HG03097 (cell line): ENCODE results near the gene LYRM4.

Experiments used
- ATAC-seq: cut with Tn5 transposase; IDR thresholded peaks from one replicate; pipeline ENCODE4 v1.9.1; 2021; ENCODE audit not compliant: unreplicated experiment, low FRiP score

LYRM4 gene

DNA sequence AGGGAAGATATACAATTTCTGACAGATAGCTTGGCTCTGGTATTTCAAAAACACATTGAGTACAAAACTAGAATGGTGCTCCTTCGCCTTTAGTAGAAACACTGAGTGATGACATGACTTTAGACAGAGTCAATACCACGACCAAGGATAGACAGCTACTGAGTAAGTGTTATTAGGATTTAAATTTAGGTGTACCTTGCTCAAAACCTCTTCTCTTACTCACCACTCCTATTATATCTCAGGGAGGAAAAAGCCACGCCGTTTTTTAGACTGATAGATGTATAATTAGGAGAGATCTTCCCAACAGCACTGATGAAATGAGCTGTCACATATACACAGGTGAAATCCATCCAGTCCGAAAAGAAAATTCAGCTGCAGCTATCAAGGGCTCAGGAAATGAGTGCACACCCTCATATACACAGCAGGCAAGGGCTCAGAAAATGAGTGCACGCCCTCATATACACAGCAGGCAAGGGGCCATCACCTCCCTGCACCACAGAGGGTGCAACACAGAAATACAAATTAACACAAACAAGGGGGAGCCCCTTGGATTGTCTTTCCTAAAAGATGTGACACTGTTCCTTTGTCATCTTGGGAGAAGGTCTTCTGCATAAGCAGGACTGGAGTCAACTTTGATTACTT is 53.7 kb downstream of the LYRM4 start:
- no peak for ATAC-seq

DNA sequence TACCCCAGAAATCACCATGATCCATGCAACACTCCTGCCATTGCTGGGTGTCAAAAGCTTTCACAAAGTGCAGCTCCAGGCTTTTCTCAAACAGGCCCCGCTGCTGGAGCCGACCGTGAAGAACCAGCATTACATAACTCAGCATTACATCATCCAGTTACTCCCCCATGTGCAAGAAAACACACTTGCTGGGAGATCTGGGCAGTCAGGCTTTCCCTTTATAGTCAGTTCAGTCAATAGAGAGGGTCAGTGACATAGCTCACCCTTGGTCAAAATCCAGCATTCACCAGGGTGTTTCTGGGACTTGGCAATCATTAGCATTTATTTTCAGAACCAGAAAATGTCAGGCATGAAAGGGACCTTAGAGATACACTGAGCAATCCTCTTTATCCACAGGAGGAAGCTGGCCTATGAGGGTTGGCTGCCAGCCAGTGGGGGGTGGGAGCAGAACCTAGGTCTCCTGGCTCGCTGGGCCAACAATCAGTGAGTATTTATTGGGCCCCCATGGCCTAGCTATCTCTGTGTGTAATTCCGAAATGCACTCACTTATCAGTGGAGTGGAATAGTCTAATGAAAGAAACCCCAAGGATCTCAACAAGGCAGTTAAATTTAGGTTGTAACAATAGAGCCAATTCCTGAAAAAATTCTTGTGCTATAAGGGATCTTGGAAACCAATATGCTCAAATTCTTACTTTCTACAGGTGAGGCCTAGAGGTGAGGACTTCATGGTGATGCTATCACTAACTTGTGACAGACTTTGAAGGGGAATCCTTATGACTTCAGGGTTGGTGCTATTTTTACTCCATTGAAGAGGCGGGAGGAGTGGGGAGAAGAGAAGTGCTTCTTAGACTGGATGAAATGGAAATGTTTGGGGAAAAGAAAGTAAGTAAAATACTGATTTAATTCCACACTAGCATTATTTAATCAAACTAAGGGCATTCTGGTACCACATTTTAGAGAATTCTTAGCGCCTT is 54.6 kb downstream of the LYRM4 start:
- no peak for ATAC-seq

DNA sequence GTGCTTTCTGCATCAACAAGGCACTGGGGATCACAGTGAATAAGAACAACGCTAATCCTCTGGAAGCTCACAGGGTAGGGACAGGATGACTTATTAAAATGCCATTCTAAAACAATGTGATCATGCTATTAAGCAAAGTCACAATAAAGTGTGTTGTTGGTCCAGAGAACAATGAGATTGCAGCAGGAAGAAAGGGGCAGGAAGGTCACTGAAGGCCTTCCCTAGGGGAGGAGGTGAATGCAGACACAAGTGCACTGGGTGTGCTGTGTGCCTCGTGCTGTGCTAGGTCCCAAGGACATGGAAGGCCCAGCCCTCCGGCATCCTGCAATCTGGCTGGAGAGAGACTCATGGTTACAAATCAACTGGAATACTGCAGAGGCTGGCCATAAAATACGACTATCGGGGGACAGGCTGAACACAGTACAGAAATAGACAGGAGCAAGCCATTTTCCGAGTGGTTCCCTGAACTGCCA is 55.7 kb downstream of the LYRM4 start:
- ATAC-seq = no peak

DNA sequence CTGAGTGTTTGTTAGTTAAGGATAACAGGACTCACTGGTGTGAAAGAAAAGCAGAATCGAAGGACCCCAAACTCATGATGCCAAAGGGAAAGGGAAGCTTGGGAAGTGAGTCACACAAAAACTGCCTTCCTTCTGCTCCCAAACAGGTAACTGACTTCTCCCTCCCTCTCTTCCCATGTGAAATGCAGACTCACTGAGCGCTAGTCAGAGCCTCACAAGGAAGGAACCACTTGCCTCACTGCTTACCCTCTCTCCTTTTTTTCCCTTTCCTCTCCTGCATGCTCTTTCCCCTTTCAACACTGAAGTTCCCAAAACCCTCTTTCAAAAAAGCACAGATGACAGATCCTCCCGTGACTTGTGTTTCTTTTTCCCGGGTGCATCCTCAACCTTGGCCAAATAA is 56.4 kb downstream of the LYRM4 start:
- ATAC-seq = no peak

DNA sequence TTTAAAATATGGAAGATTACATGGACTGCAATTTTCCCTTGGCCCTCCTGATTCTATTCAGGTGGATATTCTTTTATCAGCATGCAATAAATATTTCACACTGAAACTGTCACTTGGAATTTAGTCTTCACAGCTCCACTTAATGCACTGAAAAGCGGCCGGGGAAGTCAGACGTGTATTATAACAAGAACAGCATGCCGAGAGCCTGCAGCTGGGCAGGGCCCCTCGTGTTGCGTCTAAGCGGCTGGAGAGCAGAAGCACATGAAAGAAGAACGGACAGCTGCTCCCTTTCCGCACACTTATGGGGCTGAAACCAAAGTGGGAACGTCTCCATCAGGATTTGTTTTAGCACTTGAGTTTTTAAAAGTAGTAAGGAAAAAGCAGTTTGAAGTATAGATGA is 57.2 kb downstream of the LYRM4 start:
- ATAC-seq = no peak

DNA sequence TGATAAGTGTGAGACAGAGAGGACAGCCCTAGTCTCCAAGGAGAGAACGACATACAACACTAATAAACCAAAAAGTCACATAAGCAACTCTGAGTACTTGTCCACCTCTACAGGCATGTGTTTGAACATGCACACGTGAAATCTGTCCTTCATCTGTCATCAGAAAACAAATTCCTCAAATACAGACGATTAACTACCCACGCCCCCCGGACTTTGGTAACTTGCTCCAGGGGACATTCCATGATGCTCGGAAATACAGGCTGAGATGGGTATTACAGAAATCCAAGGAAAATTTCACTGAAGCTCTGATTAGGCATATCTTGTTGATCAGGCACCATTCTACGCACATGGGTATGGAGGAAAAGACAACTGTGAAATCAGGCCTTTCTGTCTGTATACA is 57.8 kb downstream of the LYRM4 start:
- ATAC-seq = no peak

DNA sequence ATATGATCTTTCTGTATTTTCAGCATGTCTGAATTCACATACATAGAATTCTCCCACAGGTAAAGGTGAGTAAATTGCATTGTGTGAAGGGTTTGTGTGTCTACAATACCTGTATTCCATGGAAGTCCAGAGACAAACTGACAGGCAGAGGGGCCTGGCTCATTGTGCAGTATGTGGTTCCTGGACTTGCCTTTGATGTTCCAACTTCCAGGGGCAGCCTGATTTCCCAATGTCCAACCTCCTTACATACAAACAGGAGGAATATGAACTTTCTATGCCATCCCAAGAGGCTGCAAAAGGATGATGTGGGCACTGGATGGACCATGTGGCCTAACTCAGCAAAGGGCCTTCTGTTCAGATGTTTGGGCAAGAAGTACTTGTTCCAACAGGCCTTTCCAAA is 58.5 kb downstream of the LYRM4 start:
- ATAC-seq = no peak

DNA sequence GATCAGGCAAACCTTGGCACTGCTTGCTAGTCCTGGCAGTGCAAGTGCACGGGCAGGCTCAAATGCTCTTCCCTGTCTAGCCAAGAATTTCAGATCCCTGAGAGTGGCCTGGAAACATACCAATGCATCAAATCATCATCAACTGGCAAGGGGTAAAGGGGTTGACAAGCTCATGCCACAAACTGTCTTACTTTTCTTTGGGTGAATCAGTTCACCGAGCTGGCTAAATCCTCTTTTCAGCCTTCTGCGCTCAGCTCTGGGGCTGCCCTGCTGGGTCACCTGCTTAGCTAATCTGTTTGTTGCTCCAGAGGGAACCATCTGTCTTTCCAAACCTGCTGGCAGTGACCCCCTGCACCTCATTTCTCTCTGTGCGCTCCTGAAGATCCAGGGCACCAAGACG is 59.5 kb downstream of the LYRM4 start:
- ATAC-seq = no peak

DNA sequence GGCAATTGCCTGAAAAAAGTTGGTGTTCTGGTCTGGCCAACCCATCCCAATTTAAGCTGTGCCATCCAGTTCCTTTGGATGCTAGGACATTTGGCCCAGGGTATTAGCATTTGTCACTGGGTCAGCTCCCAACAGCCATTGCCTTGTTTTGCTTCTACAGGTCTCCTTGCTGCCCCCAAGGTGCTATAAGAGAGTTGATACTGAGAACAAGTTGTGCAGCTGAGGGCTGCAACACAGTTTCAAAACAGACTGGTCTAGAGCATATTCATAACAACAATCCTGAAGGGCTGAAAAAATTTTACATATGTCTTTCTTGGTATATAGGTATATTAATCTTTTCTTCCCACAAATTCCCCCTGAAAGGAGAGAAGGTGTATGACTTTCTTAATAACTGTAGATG is 61.0 kb downstream of the LYRM4 start:
- no peak for ATAC-seq

DNA sequence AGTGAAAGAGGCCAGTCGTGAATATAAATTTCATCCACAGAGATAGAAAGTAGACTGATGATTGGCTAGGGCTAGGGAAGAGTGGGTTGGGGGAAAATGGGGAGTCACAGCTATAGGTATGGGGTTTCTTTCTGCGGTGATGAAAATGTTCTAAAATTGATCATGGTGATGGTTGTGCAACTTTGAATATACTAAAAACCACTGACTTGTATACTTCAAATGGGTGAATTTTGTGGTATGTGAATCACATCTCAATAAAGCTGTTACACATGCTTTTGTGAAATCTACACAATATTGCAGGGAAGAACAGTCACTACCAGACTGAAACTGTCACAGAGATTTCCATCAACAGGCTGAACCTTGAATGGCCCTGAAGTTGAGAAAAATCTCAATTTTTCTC is 61.5 kb downstream of the LYRM4 start:
- ATAC-seq = no peak

DNA sequence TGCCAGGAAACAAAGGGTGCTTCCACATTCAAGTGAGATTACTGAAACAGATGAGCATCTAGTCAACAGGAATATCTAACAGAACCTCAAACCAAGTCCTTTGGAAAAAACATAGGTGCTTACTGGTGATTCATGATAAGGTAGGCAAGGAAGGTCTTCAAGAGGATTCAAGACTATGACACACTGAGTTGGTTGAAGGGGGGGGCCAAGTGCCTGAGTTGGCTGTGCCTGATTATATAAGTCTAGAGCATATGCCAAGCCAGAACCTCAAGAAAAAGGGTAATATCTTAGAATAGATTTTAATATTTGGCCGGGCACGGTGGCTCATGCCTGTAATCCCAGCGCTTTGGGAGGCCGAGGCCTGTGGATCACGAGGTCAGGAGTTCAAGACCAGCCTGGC is 63.7 kb downstream of the LYRM4 start:
- no peak for ATAC-seq

DNA sequence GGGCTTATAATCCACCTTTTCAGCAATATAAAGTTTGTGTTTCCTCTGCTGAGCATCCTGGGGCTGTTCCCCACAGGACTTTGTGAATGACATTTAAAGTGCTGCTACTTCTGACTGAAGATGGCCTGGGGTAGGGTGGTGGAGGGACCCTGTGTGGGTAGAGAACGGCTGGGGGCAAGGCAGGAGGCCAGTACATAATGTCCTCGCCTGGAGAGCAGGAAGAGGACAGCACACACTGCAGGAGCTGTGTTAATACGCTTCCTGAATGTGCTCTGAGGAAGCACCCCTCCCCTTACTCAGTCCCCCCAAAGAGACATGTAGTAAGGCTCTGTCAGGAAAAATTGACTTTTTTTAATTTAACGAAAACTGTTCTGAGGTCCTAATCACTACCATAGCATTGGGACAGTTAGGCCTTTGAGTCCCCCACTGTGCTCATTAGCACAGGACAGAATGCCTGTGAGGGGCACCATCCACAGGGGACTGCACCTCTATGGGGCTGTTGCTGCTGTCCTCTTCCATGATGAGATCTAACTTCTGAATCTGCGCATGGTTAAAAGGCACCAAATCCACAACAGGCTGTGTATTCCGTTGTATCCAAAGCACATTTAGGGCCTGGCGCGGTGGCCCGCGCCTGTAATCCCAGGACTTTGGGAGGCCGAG is 68.5 kb downstream of the LYRM4 start:
- no peak for ATAC-seq

DNA sequence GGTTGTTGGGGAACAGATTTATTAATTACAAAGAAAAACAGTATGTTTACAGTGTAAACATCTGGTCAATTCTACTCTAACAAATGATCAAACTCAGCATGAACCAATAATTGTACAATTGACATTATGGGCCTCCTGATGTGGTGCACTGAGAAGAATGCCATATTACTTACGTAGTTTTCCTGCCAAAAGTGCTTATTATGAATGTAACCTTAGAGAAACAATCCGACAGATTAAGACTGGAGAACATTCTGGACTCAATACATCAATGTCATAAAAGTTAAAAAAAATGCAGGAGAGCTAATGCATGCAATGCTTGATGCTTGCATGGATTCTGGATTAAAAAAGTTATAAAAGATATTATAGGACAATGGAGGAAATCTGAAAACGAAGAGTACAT is 69.0 kb downstream of the LYRM4 start:
- ATAC-seq = no peak

DNA sequence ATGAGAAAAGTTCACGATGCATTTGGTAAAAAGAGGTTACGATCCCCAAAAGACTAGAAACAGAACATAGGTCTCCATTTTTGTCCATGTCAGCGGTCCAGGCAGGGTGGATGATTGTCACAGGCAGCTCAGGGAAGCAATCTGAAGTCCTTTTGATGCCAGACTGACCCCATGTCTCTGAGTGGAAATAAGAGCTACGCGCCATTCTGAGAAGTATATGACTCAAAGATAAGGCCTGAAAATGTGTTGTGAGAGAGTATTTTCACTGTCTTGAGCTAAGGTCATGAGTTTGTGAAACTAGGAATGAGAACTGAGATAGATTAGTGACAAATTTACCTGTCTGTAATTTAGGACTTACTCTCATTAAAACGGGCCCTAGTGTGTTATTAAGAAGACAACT is 69.5 kb downstream of the LYRM4 start:
- ATAC-seq = no peak

DNA sequence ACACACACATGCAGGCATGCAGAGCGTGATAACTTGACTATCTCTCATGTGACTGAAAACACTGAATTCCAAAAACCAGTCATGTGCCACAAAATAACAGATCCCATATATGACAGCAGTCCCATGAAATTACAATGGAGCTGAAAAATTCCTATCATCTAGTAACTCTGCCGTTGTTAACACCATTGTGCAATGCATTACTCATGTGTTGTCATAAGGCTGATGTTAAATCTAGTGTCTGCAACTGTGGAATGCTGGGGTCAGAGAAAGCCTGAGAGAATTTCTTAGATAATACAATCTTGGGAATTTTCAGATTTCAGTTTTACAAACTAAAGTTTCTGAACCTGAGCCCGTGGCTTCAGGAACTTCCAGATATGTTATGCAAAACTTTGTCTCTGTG is 70.2 kb downstream of the LYRM4 start:
- ATAC-seq = no peak

DNA sequence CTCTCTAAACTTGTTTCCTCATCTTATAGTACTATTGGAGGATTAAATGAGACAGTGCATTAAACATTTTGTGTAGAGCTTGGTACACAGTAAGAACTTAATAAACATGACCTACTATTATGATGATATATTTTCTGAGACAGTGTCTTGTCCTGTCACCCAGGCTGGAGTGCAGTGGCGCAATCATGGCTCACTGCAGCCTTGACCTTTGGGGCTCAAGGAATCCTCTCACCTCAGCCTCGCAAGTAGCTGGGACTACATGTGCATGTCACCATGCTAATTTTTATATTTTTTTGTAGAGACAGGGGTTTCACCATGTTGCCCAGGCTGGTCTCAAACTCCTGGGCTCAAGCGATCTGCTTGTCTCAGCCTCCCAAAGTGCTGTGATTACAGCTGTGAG is 72.1 kb downstream of the LYRM4 start:
- no peak for ATAC-seq

DNA sequence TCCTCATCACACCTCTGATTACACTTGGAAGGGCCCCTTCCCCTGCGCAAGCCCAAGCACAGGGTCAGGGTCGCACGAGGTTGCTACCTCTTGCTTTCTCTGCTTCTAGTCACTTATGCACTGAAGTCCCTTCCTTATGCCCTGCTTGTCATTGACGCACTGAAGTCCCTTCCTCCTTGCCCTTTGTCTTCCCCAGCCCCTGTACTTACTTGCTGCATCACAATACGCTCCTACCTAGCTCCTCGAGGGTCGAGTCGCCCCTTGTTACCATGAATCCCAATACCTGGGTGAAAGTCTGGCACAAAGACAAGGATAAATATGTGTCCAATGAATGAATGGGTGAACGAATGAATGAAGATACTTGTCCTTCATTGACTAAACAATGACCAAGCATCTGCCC is 75.9 kb downstream of the LYRM4 start:
- ATAC-seq = no peak

DNA sequence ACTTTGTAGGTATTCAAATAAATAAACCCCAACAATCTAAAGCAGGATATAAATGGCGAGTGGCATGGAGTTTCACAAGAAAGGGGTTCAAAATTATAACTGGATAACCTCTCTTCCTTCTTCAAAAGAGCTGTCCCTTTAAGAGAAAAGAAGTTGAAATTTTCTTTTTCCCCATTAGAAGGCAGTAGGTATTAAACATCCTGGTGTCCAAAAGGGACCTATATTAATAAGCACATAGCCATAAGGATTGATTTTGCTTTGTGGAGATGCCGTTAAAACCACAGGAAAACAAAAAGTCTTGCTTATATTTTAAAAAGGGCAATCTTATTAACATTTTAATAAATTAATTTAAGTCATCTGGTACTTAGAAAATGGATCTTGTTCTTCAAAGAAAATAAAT is 76.5 kb downstream of the LYRM4 start:
- no peak for ATAC-seq

DNA sequence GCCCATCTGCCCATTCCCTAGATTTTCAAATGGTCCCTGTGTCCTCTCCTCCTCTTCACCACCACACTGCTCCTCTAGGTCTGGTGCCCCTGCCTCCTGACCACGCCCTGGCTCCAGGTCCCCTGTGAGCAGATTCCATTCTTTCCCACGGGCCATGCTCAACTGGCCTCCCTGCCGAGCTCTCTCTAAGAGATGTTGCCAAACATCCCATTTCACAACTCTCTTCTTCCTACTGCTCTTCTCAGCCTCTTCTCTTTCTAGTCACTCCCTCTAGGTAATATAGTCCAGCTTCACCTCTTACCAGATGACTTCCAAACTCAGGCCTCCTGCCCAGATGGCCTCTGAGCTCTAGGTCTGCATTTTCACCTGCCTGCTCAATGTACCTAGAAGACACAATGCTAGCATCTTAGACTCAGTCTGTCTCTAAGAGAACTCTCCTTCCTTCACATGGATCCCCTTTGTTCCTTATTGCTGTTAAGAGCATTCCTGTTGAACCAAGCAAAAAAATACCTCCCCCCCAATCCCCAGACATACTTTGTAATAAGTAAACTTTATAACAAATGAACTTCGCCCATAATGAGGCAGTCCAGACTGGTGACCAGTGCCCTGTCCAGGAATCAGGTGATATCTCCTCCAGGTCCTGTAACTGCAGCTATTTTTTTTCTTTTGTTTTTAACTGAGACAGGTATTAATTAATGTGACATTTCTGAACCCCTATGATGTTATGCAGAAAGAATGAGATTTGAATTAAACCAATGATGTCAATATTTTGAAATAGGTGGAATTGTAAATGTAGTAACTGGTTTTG is 79.0 kb downstream of the LYRM4 start:
- no peak for ATAC-seq

DNA sequence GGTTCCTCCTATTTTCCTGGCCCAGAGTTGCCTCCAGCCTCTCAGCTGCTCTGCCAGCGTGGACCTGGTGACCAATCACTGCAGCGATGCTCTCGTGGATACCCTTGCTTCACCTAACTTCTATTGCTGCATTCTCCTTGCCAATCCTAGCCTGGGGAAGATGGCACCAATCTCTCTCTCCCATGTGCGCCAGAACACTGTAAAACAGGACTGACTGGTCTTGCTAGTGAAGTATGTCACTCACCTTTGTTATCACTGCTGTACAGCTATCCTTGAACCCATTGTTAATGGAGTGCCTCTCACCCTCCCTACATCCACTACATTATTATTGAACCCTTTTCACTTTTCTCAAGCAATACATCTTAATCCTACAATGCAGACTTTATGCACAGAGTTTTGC is 80.1 kb downstream of the LYRM4 start:
- ATAC-seq = no peak

DNA sequence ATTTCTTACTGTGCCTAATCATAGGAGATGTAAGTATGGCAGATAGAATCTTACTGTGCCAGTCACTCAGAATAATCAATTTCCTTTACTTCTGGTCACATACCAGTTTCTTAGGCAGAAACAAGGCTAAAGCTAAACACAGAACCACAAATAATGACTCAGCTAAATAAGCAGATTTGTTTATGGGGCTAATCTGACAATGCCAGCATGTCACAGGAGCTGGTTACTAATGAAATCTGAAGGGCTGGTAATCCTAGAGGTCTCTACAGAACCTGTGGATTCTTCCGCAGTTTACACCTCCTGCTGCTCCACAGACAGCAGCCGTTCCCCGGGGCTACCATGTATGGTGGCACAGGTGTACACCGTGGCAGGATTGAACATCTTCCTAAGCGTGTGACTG is 80.8 kb downstream of the LYRM4 start:
- no peak for ATAC-seq
